Esophagus muscularis mucosa (tissue), 4 donors: ENCODE data around the gene GYG1. TPM values are rescaled to one million over a fixed set of nuclear protein-coding genes. Genes with fewer than 3 reads are reported as not detected.

Experiments
- DNase-seq: peaks from one replicate; pipeline ENCODE4 v3.0.0-alpha.2; 2017; ENCODE audit errors: extremely low spot score
- H3K27ac ChIP-seq, 4 donors: fragments of 200-600 bp; sonication (generic); replicated peaks in 1 of 4; 1 replicate in 3 of 4; 2 replicates in 1 of 4; pipeline ENCODE4 v1.5.1; 2016 to 2019; ENCODE audit warnings: mild to moderate bottlenecking in 1 of 4
- H3K27me3 ChIP-seq, 4 donors: fragments of 200-600 bp; sonication (generic); one replicate each; pipeline versions ENCODE4 v1.5.1 to v1.6.0; 2016 to 2019
- H3K36me3 ChIP-seq, 4 donors: fragments of 200-600 bp; sonication (generic); one replicate each; pipeline ENCODE4 v1.5.1; 2016 to 2019
- H3K4me1 ChIP-seq, 4 donors: fragments of 200-600 bp; sonication (generic); one replicate each; pipeline ENCODE4 v1.5.1; 2016 to 2019
- H3K4me3 ChIP-seq, 4 donors: fragments of 200-600 bp; sonication (generic); 1 replicate in 2 of 4; 2 replicates in 2 of 4; pipeline ENCODE4 v1.5.1; 2016 to 2019; ENCODE audit warnings: mild to moderate bottlenecking in 4 of 4, moderate library complexity in 1 of 4
- H3K9me3 ChIP-seq, 4 donors: fragments of 200-600 bp; sonication (generic); 1 replicate in 3 of 4; 2 replicates in 1 of 4; pipeline ENCODE4 v1.5.1; 2016 to 2019
- CTCF ChIP-seq, 3 experiments: fragments of 200-600 bp in 2 of 3; fragments of 450-650 bp in 1 of 3; sonication (generic) in 2 of 3; IDR thresholded peaks; one replicate each; pipeline ENCODE4 v1.5.1; 2017 to 2019; ENCODE audit warnings: antibody characterized with exemption in 3 of 3, mild to moderate bottlenecking in 2 of 3, moderate library complexity in 1 of 3
- EP300 ChIP-seq: sonication (generic); formaldehyde crosslinking; IDR thresholded peaks from one replicate; pipeline ENCODE4 v1.6.1; 2017; ENCODE audit warnings: antibody characterized with exemption
- POLR2A ChIP-seq: fragments of 450-650 bp; IDR thresholded peaks from one replicate; pipeline ENCODE4 v1.6.1; 2017; ENCODE audit warnings: antibody characterized with exemption, moderate library complexity, mild to moderate bottlenecking, low read depth
- POLR2AphosphoS5 ChIP-seq, 2 donors: sonication (generic); formaldehyde crosslinking; IDR thresholded peaks; one replicate each; pipeline ENCODE4 v1.6.1; 2017; ENCODE audit warnings: antibody characterized with exemption in 2 of 2
- WGBS: methylation state at CpG from one replicate; pipeline ENCODE4 v1.1.5; 2018; 5-methylcytosine and 5-hydroxymethylcytosine counted together
- intact Hi-C: fragments of 100-400 bp; cut with DNase I; formaldehyde crosslinking; loops from one replicate; pipeline ENCODE4 v1.15.1; 2023
- total RNA-seq, 4 donors: library from RNA; depleted of rRNA; stranded (reverse); fragments of >200 nt; gene quantifications; one replicate each; pipeline versions ENCODE4 v1.1.0 to v1.2.1, GENCODE V29; 2016

Gene GYG1
- total RNA-seq, 4 donors from 2014 or later: 101 to 177 (median 141) TPM

GRCh38 chr3:149005416-149005815 lies 14.1 kb downstream of the GYG1 start:
- intact Hi-C loops: no loop called here
- TF ChIP-seq CTCF (IDR thresholded peaks at IDR 0.05) (no peak), EP300 (no peak), POLR2A (no peak), POLR2AphosphoS5 (IDR thresholded peaks at IDR 0.05) (no peak)
- no peak for DNase-seq
- H3K27ac ChIP-seq: no peak overlapping the region
- H3K4me1 ChIP-seq: peaks cover 12 to 40% (median 34%) of the 10 kb centered on the region in 4 donors
- H3K4me3 ChIP-seq: no peak overlapping the region
- peaks cover 0 to 51% (median 36%) of the 10 kb centered on the region in 4 donors for H3K36me3 ChIP-seq
- H3K27me3 ChIP-seq: no peaks in the 10 kb centered on the region
- 89% methylated on average over 1 of the region's 1 CpG for WGBS
- H3K9me3 ChIP-seq: no peaks in the 10 kb centered on the region

- no peaks in the 10 kb centered on the region for H3K9me3 ChIP-seq
- WGBS: 86% methylated on average over 7 of the region's 7 CpGs
- no peak for DNase-seq
- peaks cover 0 to 61% (median 46%) of the 10 kb centered on the region in 4 donors for H3K36me3 ChIP-seq
- TF ChIP-seq CTCF (IDR thresholded peaks at IDR 0.05): no peak
- intact Hi-C loops: no loop called here
- no peak overlapping the region for H3K4me3 ChIP-seq
- peaks cover 20 to 53% (median 47%) of the 10 kb centered on the region in 4 donors for H3K4me1 ChIP-seq
- no peak overlapping the region for H3K27ac ChIP-seq
- H3K27me3 ChIP-seq: no peaks in the 10 kb centered on the region
These were observed 16.4 kb downstream of the GYG1 start for GRCh38 chr3:149007567-149008257.

- WGBS: 94% methylated on average over 2 of the region's 2 CpGs
- DNase-seq: no peak
- intact Hi-C loops: loop anchor here (10.0 kb wide), 1 partner anchor 55 kb away; no protein-coding TSS in a partner anchor
- Histone ChIP-seq H3K4me3 (no peak overlapping the region), H3K27ac (peak overlapping the region; percentile 71 to 81 (median 72)), H3K36me3 (peaks cover 12 to 74% (median 56%) of the 10 kb centered on the region in 4 donors), H3K4me1 (peaks cover 10 to 49% (median 44%) of the 10 kb centered on the region in 4 donors), H3K27me3 (no peaks in the 10 kb centered on the region), H3K9me3 (no peaks in the 10 kb centered on the region)
- no peak for TF ChIP-seq EP300
- no peak for TF ChIP-seq POLR2A
- TF ChIP-seq CTCF (IDR thresholded peaks at IDR 0.05): no peak
- TF ChIP-seq POLR2AphosphoS5 (IDR thresholded peaks at IDR 0.05): no peak
These were observed 18.4 kb downstream of the GYG1 start for GRCh38 chr3:149009732-149010131.

- no peak overlapping the region for H3K4me3 ChIP-seq
- peak; percentile 28 to 32 for TF ChIP-seq POLR2AphosphoS5 (IDR thresholded peaks at IDR 0.05)
- TF ChIP-seq POLR2A: no peak
- no peaks in the 10 kb centered on the region for H3K9me3 ChIP-seq
- peaks cover 12 to 81% (median 57%) of the 10 kb centered on the region in 4 donors for H3K36me3 ChIP-seq
- H3K27me3 ChIP-seq: no peaks in the 10 kb centered on the region
- intact Hi-C loops: loop anchor here (10.0 kb wide), 1 partner anchor 56 kb away; no protein-coding TSS in a partner anchor
- WGBS: 46% methylated on average over 5 of the region's 6 CpGs
- peaks cover 10 to 54% (median 45%) of the 10 kb centered on the region in 4 donors for H3K4me1 ChIP-seq
- peak overlapping the region; percentile 71 to 81 (median 72) for H3K27ac ChIP-seq
- no peak for DNase-seq
These were observed 19.2 kb downstream of the GYG1 start for GRCh38 chr3:149010504-149010951.

GRCh38 chr3:149010966-149011365 lies 19.6 kb downstream of the GYG1 start:
- intact Hi-C loops: loop anchor here (10.0 kb wide), 1 partner anchor 56 kb away; no protein-coding TSS in a partner anchor
- Histone ChIP-seq H3K27ac (peak overlapping the region; percentile 71 to 81 (median 72)), H3K9me3 (no peaks in the 10 kb centered on the region), H3K4me1 (peaks cover 10 to 58% (median 49%) of the 10 kb centered on the region in 4 donors), H3K36me3 (peaks cover 12 to 83% (median 57%) of the 10 kb centered on the region in 4 donors), H3K27me3 (no peaks in the 10 kb centered on the region), H3K4me3 (no peak overlapping the region)
- TF ChIP-seq POLR2A (no peak), POLR2AphosphoS5 (IDR thresholded peaks at IDR 0.05) (no peak), CTCF (IDR thresholded peaks at IDR 0.05) (no peak)
- WGBS: 43% methylated on average over 2 of the region's 2 CpGs
- DNase-seq: no peak
